GM18505 (cell line): ENCODE results near the gene DGCR2.

Experiments
- ATAC-seq: cut with Tn5 transposase; IDR thresholded peaks from one replicate; pipeline ENCODE4 v1.9.1; 2021; ENCODE audit not compliant: unreplicated experiment
- POLR2A ChIP-seq: IDR thresholded peaks from 4 replicates; pipeline ENCODE4 v1.6.1; 2011; ENCODE audit warnings: borderline replicate concordance; ENCODE audit not compliant: insufficient read depth, insufficient read length; ENCODE audit errors: extremely low read depth

DGCR2 gene

GRCh38 chr22:19137384-19138216, 15.4 kb upstream of the DGCR2 start:
- no peak for TF ChIP-seq POLR2A
- ATAC-seq, result no peak

DNA sequence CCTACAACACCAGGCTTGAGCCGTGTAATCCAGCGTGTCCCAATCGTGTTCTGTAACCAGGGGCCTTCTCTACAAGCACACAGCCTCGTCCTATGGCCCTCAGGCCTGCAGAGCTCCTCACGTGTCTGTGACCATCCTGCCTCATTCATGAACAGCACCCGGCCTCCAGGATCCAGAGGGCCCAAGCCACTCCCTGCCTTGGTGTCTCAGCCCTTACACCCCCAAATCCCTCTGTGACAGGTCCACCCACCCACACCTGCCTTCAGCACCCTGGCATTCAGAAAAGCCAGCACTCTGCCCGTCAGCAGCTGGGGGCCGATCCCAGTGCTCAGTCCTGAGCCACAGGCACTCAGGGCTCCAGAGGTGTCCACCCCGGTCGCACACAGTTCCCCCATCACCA, 14.7 kb upstream of the DGCR2 start:
- no peak for ATAC-seq
- TF ChIP-seq POLR2A, result no peak

DNA sequence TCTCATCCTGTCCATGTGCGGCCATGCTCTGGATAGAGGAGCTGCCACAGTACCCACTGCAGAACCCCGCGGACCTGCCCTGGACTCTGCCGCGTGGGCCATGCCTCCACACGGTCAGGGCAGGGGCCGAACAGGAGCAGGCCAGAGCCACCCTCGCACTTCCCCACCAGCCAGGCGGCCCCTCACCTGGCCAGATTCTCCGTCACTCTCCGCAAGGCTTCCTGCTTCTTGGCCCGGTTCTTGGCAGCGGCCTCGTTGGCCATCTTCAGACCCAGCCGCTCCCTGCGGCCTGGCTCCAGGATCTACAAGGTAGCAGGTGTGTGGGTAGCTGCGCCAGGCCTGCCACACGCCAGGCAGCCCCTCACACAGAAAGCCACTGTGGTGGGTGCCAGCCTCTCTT, 12.7 kb upstream of the DGCR2 start:
- ATAC-seq, result no peak
- no peak for TF ChIP-seq POLR2A

DNA sequence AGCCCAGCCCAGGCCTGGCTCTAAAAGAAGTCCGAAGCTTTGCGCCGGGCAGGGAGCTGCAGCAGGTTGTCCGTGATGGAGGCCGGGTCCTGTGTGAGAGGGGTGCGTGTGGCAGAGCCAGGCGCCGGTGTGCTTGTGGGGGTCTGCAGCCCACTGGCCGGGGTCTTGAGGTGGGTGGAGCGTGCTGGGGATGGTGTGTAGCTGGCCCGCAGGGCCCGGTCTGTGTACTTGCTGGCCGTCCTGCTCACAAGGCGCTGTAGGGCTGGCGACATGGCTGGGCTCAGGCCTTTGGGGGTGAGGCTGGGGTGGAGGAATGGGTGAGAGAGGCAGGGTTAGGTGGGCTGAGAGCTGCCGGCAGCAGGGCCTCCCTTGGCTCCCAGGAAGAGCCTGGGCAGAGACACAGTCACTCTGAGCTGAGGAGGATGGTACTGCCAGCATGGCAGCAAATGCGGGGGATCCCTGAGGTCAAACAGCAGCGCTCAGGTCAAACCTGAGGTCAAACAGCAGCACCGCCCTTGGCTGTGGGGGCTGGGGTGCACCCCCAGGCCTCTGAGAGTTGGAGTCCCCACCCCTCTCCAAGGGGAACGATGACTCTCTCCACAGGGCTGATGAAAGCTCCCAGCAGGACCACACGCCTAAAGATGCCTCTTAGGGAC, 12.1 kb upstream of the DGCR2 start:
- ATAC-seq, result no peak
- no peak for TF ChIP-seq POLR2A

DNA sequence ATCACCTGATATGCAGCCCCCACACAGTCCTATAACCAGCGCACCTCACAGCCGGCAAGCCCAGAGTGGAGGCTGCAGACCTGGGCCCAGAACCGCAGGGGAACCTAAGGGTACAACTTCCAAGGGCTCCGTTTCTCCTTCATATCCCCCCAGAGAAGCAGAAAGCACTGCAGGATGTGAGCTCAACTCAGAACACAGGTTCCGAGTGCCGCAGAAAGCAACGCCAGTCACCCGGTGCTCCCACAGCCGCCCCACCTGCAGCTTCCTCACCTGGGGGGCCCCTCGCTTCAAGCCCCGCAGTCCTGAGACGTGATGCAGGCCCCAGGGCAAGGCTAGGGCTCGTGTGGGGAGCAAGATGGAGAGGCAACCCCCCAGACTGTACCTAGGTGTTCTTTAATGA, 11.3 kb upstream of the DGCR2 start:
- TF ChIP-seq POLR2A, result no peak
- ATAC-seq, result no peak

DNA sequence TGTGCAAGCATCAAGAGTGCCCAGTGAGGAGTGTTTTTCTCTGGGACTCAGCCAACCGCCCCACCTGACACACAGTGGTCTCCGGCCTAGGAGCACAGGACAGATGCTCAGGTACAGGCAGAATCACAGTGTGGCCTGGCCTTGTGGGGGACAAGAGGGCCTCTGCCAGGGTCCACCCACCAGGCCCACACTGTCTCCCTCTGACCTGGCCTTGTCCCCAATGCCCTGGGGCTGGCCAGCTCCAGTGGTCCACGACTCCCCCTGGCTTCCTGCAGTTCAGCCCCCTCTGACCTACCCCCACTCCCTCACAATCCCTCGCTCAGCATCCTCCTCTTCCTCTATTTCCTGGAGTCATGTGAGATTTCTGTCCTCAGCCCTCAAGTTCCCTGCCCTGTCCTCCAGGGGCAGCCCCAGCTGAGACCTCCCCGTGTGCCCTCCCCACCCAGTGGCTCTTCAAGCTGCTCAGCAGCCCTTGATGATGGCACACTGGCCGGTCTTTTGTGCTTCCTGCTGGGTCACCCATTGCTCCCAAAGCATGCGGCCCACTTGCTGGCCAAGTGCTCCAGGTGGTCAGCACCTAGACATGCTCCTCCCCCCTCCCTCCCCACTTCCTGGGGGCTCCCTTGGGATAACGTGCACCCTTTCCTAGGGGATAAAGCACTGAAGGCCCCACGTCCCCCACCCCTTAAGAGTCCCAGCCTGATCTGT, 10.6 kb upstream of the DGCR2 start:
- TF ChIP-seq POLR2A, result no peak
- ATAC-seq, result no peak

- no peak for ATAC-seq
- TF ChIP-seq POLR2A, result no peak
Measured at GRCh38 chr22:19132153-19132552, 9.9 kb upstream of the DGCR2 start.

GRCh38 chr22:19131685-19132015, 9.4 kb upstream of the DGCR2 start:
- ATAC-seq, result no peak
- no peak for TF ChIP-seq POLR2A

DNA sequence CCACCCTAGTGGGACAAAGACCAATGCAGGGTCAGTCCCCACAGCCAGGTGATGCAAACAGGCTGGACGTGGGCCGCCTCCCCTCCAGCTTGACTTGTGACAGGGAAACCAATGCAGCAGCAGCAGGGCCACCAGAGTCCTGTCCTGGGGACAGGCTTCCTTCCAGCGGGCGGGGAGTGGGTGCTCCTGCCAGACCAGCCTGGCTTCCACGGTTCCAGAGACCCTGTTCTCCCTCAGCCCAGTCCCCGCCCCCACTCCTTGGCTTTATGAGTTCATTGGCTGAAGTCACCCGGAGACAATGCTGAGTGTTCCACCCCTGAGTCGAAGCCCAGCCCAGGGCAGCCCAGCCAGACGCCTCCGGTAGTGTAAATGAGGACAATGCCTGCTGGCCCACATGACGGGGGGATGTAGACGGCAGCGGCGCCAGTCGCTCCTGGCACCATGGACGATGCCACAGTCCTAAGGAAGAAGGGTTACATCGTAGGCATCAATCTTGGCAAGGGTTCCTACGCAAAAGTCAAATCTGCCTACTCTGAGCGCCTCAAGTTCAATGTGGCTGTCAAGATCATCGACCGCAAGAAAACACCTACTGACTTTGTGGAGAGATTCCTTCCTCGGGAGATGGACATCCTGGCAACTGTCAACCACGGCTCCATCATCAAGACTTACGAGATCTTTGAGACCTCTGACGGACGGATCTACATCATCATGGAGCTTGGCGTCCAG, 8.9 kb upstream of the DGCR2 start, which contains the start of gene TSSK2:
TSSK2 (plus strand) TSS at position 350 of the 726 bp plus-strand sequence; CDS start at position 442, 92 bp downstream.
- ATAC-seq, result no peak
- TF ChIP-seq POLR2A, result no peak

- TF ChIP-seq POLR2A, result no peak
- ATAC-seq, result no peak
Measured at GRCh38 chr22:19129871-19130270, 7.7 kb upstream of the DGCR2 start.

DNA sequence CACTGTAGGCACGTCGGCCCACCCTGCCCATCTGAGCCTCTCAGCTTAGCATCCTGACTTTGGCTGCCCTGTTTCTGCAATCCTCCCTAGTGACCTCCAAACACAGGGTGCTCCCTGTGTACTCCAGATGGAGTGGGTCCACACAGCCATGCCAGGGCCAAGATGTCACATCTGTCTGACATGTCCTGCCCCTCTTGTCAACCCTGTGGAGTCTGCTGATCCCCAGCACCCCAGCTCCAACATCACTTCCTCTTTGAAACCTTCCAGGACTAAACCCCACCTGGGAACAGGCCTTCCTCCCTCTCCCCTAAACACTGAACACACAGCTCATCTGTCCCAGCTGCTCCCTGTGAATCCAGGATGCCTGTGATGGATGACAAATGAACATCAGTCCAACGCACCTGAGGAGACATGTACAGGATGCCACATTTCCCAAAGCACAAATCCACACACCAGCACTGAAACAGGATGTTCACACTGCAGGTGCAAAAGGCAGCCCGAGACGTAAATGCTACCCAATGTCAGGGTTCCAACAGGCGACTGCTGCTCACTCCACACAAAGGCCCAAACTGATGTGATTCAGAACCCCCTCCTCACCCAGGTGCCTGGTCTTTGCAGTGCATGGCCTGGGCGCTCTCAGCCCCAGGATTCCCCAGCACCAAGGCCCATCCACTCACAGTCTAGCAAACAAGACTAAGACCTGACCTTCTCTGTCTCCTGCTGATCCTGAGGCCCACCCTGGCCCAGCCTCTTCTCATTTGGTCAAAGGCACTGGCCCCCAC, 6.9 kb upstream of the DGCR2 start:
- TF ChIP-seq POLR2A, result no peak
- ATAC-seq, result no peak

- no peak for ATAC-seq
- no peak for TF ChIP-seq POLR2A
Measured at GRCh38 chr22:19128009-19128401, 5.8 kb upstream of the DGCR2 start.

DNA sequence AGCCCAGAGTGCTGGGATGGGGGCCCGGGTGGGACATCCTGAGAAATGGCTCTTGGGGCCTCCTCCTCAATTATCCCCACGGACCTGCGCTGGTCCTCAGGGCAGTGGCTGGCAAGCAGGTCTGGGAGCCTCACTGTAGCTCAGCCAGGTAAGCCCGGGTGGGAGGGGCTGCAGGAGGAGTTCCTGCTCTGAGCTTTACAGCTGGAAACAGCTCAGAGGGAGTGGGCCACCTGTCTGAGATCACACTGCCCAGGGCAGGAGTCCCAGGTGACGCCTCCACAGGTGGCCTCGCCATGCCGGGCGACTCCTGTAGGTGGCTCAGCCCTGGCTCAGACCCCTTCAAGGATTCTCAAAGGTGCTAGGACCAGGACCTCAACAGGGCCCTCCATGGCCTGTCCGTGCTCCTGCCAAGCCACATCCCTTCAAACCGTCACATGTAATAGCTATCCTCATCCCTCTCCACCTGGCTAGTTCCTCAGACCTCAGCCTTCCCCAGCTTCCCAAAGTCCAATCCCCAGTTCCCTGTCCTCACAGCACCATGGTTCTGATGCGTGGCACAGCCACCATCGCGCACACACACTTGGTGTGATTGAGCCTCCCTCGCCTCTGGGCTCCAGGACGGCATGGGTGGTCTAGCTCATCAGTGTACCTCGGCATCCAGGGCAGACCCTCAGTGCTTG, 5.3 kb upstream of the DGCR2 start:
- ATAC-seq, result no peak
- TF ChIP-seq POLR2A, result no peak
